Left forelimb (tissue), 1 donor: ENCODE measurements around the gene F12.

Experiments used
- DNase-seq: peaks from one replicate; pipeline ENCODE4 v3.0.0-alpha.2; 2018; ENCODE audit warnings: low spot score

The F12 gene

GRCh38 chr5:177409043-177409801, at the start of gene F12:
TSS of gene F12 (minus strand) at chr5:177409564. CDS start at chr5:177409527, 37 bp downstream.
- no peak for DNase-seq

- DNase-seq, result no peak
Measured at GRCh38 chr5:177458912-177459350, 49.6 kb upstream of the F12 start.

GRCh38 chr5:177457852-177458681, 48.7 kb upstream of the F12 start:
- no peak for DNase-seq

- no peak for DNase-seq
Measured at GRCh38 chr5:177456976-177457851, 47.9 kb upstream of the F12 start.

GRCh38 chr5:177456591-177456964, 47.2 kb upstream of the F12 start:
- DNase-seq, result no peak

- DNase-seq, result peak; percentile 92
Measured at GRCh38 chr5:177455661-177456590, 46.6 kb upstream of the F12 start.

- DNase-seq, result peak; percentile 88
Measured at GRCh38 chr5:177455036-177455660, 45.8 kb upstream of the F12 start.

- DNase-seq, result peak; percentile 95
Measured at GRCh38 chr5:177454397-177455035, 45.2 kb upstream of the F12 start.

GRCh38 chr5:177453852-177454396, 44.6 kb upstream of the F12 start:
- DNase-seq, result no peak

- DNase-seq, result no peak
Measured at GRCh38 chr5:177452688-177453638, 43.6 kb upstream of the F12 start.

- DNase-seq, result no peak
Measured at GRCh38 chr5:177450667-177451424, 41.5 kb upstream of the F12 start.

- no peak for DNase-seq
Measured at GRCh38 chr5:177449140-177450061, 40.0 kb upstream of the F12 start.

- DNase-seq, result no peak
Measured at GRCh38 chr5:177448244-177448950, 39.0 kb upstream of the F12 start.

GRCh38 chr5:177447611-177448243, 38.4 kb upstream of the F12 start:
- no peak for DNase-seq

GRCh38 chr5:177447066-177447610, 37.8 kb upstream of the F12 start:
- DNase-seq, result no peak
